Measurements from ENCODE around the gene HCFC1R1. TPM values are rescaled to one million over a fixed set of nuclear protein-coding genes. Genes with fewer than 3 reads are reported as not detected.

Gene HCFC1R1
- total RNA-seq, 1 donor from 2014 or later, result 10.2 TPM

DNA sequence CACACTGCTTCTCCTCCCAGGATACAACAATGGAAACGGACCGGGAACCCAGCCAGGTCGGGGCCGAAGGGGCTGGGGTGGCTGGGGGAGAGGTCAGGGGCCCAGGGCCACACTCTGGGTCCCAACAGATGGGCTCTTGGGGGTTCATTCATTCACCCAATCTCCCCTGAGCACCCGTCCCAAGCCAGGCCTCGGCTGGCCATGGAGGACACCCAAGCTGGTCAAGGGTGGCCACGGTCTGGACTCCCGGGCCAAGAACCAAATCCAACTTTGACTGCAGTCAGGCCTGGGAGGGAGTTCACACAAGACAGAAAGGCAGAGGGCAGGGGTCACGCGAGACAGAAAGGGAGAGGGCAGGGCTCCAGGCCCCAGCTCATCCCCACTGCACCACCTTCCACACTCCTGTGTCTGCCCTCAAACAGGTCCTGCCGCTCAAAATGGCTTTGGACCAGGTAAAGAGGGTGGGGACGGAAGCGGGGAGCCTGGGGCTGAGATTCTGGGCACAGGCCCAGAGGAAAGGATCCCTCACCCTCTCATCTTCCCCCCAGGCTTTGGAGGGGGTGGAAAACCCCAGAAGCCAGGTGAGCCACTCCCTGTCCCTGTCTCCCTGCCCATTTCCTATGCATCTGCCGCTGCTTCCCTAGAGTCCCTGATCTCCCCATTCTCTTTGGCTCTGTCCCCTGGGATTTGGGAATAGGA, 31.2 kb downstream of the HCFC1R1 start:
- DNase-seq (ENCODE audit: low read depth), result no peak
- no peak overlapping the region for H3K4me3 ChIP-seq (ENCODE audit: low read depth, low read length)
- no peaks in the 10 kb centered on the region for H3K36me3 ChIP-seq (ENCODE audit: control insufficient read depth, insufficient read depth, low read length)
- TF ChIP-seq, protein P1, sequence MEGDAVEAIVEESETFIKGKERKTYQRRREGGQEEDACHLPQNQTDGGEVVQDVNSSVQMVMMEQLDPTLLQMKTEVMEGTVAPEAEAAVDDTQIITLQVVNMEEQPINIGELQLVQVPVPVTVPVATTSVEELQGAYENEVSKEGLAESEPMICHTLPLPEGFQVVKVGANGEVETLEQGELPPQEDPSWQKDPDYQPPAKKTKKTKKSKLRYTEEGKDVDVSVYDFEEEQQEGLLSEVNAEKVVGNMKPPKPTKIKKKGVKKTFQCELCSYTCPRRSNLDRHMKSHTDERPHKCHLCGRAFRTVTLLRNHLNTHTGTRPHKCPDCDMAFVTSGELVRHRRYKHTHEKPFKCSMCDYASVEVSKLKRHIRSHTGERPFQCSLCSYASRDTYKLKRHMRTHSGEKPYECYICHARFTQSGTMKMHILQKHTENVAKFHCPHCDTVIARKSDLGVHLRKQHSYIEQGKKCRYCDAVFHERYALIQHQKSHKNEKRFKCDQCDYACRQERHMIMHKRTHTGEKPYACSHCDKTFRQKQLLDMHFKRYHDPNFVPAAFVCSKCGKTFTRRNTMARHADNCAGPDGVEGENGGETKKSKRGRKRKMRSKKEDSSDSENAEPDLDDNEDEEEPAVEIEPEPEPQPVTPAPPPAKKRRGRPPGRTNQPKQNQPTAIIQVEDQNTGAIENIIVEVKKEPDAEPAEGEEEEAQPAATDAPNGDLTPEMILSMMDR (IDR thresholded peaks at IDR 0.05; ENCODE audit: insufficient read depth, low read length, poor library complexity, severe bottlenecking), result no peak
- H3K27me3 ChIP-seq (ENCODE audit: control insufficient read depth, insufficient read depth, low read length), result peaks cover 21% of the 10 kb centered on the region

DNA sequence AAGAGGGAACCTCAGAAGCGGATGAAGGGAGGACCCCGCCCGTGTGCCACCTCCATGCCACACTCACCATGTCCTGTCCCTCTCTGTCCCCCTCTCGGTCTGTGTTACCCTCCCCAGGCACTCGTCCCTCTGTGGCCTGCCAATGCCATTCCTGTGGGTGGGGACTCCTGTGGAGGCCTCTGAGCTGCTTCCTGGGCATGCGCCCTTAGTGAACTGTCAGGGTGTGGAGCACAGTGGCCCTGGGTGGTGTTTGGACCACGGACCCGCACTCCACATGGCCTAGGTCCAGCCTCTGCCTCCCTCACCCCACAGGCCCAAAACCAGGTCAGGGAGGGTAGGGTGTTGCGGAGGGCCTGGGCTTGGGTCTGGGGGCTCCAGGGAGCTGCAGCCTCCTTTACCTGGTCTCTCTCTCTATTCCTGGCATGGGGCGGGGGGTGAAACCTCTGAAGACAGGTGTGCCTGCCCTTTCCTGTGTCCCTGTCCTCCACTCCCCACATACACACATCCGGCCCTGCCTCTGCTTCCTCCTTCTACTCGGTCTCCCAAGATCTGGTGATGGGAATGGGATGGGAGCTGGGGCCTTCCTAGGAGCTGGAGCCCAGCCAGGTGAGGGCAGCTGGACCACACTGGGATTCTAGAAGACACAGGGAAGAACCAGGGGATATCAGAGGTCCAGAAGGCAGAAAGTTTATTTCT, 32.0 kb downstream of the HCFC1R1 start:
- Histone ChIP-seq H3K27me3 (ENCODE audit: control insufficient read depth, insufficient read depth, low read length) (peaks cover 21% of the 10 kb centered on the region), H3K36me3 (ENCODE audit: control insufficient read depth, insufficient read depth, low read length) (no peaks in the 10 kb centered on the region), H3K4me3 (ENCODE audit: low read depth, low read length) (no peak overlapping the region)
- TF ChIP-seq, protein P1 (IDR thresholded peaks at IDR 0.05; ENCODE audit: insufficient read depth, low read length, poor library complexity, severe bottlenecking), result no peak
- DNase-seq (ENCODE audit: low read depth), result no peak

DNA sequence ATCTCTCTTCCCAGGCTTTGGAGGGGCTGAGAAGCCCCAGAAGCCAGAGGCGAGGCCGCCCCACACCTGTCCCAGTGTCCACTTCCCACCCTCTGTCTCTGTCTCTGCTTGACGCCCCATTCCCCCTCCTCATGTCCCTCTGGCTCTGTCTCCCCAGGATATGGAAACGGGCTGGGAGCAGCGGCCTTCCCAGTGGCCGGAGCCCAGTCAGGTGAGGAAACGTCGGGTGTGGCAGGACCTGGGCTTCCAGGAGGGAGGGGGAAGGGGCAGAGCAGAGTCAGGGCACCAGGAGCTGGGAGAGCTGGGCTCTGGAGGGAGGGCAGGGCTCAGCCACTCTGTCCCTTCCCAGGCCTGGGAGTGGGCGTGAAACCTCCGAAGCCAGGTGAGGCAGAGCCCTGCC, 32.9 kb downstream of the HCFC1R1 start:
- H3K4me3 ChIP-seq (ENCODE audit: low read depth, low read length), result no peak overlapping the region
- TF ChIP-seq, protein P1 (IDR thresholded peaks at IDR 0.05; ENCODE audit: insufficient read depth, low read length, poor library complexity, severe bottlenecking), result no peak
- H3K36me3 ChIP-seq (ENCODE audit: control insufficient read depth, insufficient read depth, low read length), result no peaks in the 10 kb centered on the region
- H3K27me3 ChIP-seq (ENCODE audit: control insufficient read depth, insufficient read depth, low read length), result peaks cover 19% of the 10 kb centered on the region
- no peak for DNase-seq (ENCODE audit: low read depth)

DNA sequence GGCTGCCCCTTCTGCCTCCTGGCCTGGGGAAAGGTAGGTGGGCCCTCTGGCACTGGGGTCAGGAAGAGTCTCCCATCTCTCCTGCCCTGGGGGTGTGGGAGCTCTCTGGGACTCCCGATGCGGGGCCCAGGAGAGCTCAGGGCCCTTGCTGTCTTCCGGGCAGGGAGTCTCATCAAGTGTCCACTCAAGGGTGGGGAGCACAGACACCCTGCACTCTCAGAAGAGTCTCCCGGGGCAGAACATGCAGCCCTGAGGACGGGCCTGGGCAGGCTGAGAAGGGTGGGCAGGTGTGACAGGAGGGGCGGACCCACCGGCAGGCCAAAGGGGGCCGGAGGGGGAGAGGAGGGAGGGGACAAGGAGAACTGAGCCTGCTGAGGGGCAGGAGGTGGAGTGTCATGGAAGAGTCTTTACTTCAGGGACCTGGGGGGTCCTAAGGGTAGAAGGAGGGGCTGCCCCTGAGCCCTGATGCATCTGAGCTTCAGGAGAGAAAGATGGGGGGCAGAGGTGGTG, 35.1 kb downstream of the HCFC1R1 start:
- no peak overlapping the region for H3K4me3 ChIP-seq (ENCODE audit: low read depth, low read length)
- TF ChIP-seq, protein P1 (IDR thresholded peaks at IDR 0.05; ENCODE audit: insufficient read depth, low read length, poor library complexity, severe bottlenecking), result no peak
- DNase-seq (ENCODE audit: low read depth), result no peak
- H3K36me3 ChIP-seq (ENCODE audit: control insufficient read depth, insufficient read depth, low read length), result no peaks in the 10 kb centered on the region
- peaks cover 19% of the 10 kb centered on the region for H3K27me3 ChIP-seq (ENCODE audit: control insufficient read depth, insufficient read depth, low read length)

DNA sequence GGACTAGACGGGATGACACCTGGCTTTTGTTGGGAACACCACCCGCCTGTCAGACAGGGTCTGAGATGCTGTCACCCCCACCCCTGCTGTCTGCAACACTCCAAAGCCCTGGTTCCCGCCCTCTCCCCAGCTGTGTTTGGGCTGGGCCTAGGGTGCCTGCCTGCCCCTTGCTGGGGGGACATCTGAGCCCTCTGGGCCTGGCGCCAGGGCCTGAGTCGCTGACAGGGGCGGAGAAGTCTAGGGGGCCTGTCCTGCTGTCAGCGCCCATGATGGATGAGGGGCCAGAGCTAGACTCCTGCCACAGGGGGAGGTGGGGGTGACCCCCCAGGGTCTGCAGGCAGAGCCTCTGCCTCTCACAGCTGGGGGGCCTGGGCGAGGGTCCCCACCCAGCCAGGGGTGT, 35.9 kb downstream of the HCFC1R1 start:
- H3K4me3 ChIP-seq (ENCODE audit: low read depth, low read length), result no peak overlapping the region
- no peaks in the 10 kb centered on the region for H3K36me3 ChIP-seq (ENCODE audit: control insufficient read depth, insufficient read depth, low read length)
- peaks cover 19% of the 10 kb centered on the region for H3K27me3 ChIP-seq (ENCODE audit: control insufficient read depth, insufficient read depth, low read length)
- no peak for DNase-seq (ENCODE audit: low read depth)
- TF ChIP-seq, protein P1 (IDR thresholded peaks at IDR 0.05; ENCODE audit: insufficient read depth, low read length, poor library complexity, severe bottlenecking), result no peak
